GM19452 (cell line): ENCODE results near the gene RBM41.
"Not testable (repeated sequence)": the region's sequence is repeated elsewhere in the genome, so short reads cannot be mapped to it uniquely, and the experiment has no call there.

Experiments used
- ATAC-seq: cut with Tn5 transposase; IDR thresholded peaks from one replicate; pipeline ENCODE4 v1.9.1; 2021; ENCODE audit not compliant: unreplicated experiment

Gene RBM41

DNA sequence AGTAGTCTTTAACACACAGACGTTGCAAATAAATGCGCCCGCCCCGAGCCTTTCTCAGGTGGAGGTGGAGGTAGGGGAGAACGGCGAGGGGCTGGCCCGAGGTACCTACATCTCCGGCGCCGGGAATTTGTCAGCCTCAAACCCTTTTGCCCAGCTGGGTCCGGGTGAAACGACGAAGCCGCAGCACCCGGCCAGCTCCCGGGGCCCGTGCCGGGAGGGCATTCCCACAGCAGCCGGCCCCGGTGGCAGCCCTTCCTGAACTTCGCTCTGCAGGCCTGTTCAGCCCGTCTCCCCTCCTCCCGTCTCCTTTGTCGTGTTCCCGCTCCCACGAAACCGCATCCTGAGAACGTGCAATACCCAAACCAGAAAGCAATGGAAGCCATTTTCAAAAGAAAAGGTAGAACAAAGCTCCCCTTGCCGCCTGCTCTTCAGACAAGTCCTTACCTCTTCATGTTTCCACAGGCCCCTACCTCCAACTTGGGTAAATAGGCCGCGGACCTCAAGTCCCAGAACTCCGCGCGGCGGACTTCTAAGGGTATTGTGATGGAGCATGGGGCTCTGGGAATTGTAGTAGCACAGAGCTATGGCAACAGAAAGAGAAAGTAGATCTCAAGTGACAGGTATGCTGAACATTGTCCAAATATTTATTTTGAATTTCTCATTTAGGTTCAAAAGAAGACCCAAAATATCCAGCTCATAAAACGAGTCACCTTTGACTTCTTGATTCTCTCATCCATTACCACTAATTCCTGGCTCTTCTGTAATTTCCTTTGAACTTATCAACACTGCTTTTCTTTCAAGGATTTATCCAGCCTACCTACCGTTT, at the start of gene RBM41:
RBM41 (minus strand) TSS at position 501 of the 826 bp plus-strand sequence; CDS start at position 452, 49 bp downstream.
- peak; percentile 99 for ATAC-seq

DNA sequence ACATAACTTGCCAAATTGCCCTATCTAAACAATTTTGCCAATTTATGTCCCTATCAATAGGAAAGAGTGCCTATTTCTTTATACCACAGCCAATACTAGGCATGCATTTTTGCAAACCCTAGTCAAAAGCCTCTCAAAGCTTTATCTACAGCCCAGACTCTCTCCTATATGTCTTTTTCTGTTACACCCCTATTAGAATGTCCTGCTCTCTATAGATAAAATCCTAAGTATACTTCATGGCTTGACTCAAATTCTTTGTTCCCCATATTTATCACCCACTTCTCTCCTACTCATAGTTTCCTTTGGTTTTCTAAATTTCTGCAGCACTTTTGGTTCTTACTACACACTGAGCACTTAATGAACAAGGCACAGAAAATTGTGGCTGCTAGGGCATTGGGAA, 49.6 kb upstream of the RBM41 start:
- no peak for ATAC-seq

DNA sequence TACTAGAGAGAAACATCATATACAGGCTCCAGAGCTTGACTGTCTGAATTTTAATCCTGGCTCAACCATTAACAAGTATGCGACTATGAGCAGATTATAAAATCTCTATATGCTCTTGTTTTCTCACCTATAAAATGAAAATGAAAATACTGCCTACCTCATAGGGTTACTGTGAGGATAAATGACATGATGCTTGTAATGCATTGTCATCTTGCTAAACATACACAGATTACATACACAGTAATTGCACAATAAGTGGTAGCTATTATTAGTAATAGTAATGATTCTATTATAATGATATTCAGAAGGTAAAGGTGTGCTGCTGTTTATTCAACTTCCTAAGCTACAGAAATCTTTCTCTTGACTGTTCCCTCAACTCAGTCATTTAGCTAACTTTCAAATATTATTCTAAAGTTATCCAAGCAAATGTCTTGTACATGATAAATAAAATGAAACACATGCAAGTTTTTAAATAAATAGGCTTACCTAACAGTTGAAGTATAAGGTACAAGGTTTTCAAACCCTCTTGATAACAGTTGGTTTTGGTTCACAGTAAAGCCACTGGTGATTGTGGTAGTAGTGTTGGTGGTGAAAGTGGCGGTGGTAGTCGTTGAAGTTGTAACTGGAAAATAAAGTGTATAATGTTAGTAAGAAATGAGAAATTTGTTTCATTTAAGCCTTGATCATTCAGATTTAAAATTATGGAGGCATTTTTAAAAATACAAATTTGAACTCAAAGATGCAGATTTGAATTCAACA, 48.7 kb upstream of the RBM41 start:
- ATAC-seq: no peak

DNA sequence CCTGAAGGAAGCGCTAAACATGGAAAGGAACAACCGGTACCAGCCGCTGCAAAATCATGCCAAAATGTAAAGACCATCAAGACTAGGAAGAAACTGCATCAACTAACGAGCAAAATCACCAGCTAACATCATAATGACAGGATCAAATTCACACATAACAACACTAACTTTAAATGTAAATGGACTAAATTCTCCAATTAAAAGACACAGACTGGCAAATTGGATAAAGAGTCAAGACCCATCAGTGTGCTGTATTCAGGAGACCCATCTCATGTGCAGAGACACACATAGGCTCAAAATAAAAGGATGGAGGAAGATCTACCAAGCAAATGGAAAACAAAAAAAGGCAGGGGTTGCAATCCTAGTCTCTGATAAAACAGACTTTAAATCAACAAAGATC, 39.0 kb upstream of the RBM41 start:
- ATAC-seq: not testable (repeated sequence)

DNA sequence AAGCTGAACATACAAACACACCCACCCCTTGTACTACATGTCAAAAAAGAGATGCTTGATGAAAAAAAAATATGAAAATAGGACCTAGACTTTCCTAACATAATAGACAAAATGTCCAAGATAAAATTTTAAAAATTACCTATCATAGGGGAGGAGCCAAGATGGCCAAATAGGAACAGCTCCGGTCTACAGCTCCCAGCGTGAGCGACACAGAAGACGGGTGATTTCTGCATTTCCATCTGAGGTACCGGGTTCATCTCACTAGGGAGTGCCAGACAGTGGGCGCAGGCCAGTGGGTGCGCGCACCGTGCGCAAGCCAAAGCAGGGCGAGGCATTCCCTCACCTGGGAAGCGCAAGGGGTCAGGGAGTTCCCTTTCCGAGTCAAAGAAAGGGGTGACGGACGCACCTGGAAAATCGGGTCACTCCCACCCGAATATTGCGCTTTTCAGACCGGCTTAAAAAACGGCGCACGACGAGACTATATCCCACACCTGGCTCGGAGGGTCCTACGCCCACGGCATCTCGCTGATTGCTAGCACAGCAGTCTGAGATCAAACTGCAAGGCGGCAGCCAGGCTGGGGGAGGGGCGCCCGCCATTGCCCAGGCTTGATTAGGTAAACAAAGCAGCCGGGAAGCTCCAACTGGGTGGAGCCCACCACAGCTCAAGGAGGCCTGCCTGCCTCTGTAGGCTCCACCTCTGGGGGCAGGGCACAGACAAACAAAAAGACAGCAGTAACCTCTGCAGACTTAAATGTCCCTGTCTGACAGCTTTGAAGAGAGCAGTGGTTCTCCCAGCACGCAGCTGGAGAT, 37.2 kb upstream of the RBM41 start:
- not testable (repeated sequence) for ATAC-seq

DNA sequence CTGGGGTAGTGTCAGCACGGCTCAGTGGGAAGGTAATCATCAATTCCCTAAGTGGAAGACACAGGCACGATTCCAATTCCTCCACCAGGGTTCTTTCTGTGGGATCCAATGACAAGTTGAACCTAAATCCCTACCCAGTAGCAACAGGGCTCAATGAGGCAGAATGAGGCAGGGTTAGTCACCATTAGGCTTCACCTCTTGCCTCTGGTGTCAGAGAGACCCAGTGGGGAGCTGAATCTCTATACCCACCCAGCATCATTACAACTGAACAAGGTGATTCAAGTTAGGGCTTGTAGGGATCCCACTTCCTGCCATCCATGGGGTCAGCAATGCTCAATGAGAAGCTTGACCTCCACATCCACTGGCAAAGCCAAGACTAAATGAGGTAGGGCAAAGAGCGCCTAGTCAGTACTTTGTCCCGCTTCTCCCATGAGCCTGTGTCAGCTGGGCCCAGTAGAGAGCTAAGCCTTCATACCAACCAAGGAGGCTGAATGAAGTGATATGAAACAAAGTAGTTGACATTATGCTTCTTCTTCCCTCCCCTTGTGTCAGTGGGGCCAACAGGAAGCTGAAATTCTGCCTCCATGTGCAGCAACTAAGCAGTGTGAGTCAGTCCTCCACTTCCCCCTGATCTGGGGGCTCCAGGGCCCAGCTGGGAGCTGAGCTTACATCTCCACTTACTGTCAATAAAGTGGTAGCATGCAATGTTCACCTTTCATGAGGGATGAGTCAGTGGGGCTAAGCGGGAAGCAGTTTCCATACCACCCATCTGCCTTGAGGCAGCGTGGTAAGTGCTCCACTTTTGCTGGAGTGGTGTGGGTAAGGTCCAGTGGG, 36.4 kb upstream of the RBM41 start:
- no peak for ATAC-seq

DNA sequence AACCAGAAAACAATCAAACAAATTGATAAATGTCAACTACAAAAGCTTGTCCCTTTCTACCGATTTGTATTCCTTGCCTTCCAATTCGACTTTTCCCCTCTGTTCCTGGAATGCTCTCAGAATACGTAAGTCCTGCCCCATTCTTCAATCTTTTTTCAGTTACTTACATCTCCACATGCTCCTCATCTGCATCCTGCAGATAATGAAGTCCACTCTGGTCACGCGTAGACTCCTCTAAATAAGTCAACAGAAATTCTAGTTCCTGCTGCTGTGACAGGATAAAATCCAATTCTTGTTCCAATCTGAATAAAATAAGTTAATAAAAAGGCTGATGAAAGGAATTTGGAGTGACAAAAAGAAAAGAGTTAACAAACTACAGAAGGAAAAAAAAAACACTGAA, 34.4 kb upstream of the RBM41 start:
- ATAC-seq: no peak

DNA sequence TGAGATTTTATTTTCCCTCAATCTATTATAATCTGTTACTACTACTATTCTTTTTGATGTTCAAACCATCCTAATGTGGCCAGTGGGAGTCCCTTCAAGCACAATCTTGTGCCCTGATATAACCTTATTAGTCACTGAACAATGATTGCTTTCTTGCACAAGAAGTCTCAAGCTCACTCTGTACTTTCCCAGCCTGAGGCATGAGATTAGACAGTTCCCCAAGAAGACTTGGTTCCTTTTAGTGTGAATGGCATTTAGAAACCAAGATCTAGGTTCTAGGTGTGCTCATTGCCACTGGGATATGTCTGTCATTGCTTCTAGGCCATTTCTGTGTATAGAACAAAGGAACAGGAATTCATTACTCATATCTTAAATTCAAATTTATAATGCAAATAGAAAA, 28.0 kb upstream of the RBM41 start:
- ATAC-seq: no peak

DNA sequence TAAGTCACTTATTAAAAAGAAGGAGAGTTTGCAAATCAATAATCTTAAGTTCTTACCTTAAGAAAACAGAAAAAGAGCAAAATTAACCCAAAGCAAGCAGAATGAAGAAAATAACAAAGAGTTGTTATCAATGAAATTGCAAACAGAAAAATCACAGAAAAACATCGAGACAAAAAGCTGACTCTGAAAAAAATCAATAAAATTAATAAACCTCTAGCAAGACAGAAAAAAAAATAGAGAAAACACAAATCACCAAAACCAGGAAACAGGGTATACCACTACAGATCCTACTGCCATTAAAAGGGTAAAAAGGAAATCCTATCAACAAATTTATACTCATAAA, 17.3 kb upstream of the RBM41 start:
- no peak for ATAC-seq

DNA sequence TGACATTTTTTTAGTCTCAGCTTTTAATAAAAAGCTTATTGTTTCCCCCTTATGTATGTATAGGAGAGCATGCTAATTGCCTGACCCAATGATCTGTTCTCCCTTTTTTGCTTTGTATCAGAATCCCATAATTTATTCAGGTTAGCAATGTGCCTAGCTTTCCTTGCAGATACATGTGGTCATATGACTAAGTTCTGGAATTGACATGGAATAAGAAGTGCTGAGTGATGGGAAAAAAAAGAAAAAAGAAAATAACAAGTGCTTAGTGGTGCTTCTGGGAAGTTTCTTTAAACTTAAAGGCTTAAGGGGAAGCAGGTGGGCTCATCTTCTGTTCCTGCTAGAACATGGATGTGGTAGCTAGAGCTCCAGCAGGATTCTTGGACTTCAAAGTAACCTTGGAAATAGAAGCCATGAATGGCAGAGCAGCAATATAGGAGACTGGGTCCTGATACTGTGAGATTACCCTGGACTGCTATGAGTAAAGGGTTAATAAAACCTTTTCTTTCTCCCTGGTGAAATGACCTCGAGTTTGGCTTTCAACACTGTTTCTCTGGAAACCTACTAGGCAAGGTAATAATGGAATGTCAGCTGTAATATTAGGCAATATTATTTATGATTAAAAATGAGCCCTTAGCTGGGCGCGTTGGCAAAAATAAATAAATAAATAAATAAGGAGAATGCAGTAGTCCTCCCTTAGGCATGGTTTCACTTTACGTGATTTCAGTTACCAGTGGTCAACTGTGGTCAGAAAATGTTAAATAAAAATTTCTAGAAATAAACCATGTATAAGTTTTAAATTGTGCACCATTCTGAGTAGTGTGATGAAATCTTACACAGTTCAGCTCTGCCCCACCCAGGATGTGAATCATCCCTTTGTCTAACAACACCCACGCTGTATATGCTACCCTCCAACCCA, 16.7 kb upstream of the RBM41 start:
- ATAC-seq: peak; percentile 86

DNA sequence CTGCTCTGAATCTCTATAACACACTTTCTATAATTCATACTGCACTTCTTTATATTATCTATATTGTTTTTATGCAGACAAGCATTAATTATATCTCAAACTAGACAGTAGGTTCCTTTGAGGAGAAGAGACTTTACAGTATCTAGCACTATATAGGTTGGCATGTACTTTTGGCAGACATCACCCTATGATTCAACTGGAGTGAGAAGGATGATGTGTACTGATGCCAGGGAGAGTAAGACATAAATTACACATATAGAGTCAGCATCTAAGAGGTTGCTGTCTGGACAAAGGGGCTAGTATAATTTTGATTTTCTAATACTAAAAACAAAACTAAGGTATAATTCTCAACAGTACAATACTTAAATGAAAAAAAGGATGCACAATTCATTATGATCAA, 5.1 kb upstream of the RBM41 start:
- ATAC-seq: no peak

DNA sequence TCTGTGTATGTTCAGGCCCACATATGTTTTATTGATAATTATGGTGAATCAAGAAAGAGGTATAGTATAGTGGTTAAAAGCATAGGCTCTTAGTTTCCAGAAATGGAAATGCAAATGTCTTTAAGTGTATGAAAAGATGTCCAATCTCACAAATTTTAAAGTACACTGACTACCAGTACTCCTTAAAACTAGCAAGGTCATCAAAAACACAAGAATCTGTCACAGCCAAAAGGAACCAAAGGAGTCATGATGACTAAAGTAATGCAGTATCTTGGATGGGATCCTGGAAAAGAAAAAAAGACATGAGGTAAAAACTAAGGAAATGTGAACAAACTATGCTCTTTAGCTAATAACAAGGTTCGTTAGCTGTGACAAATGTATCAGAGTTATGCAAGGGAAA, 661 bp upstream of the RBM41 start:
- no peak for ATAC-seq

DNA sequence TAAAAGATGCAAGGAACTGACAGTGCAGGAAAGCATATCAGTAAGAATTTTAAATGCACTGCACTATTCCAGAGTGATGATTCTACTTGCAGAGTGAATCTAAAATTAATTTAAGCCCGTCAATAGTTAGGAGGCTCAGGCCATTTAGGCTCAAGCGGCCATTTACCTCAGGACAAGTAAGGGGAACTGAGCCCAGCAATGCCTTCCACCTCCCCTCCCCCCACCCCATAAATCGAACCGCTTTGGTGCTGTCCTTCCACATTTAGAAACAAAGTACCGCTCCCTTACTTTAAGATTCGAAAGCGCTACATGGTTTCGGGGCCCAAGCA, 665 bp downstream of the RBM41 start:
- no peak for ATAC-seq

DNA sequence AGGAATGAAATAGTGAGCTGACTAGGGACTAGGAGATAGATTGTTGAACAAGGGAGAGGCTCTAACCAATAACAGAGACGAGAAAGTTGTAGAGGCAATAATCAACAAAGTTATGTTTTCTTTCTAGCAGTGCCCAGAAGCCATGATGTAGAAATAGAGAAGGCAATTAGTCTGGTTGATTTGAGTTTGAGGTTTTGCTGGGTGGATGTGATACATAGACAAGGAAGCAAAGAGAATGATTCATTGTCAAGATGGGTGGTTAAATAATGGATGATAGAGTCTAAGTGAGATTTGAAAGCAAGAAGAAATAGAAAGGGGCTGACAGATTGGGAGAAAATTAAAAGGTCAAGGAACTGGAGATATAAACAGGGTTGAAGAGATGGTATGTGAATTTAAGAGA, 11.2 kb downstream of the RBM41 start:
- no peak for ATAC-seq

DNA sequence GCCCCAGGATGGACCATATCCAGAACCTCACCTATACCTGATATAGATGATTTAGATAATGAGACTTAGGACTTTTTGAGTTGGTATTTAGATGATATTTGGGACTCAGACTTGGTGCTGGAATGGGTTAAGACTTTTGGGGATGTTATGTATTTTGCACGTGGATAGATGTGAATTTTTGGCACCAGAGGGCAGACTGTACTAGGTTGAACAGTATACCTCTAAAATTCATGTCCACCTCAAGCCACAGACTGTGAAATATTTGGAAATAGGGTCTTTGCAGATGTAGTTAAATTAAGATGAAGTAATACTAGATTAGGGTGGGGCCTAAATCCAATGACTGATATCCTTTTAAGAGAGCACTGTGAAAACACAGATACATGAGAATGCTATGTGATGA, 15.6 kb downstream of the RBM41 start:
- no peak for ATAC-seq

DNA sequence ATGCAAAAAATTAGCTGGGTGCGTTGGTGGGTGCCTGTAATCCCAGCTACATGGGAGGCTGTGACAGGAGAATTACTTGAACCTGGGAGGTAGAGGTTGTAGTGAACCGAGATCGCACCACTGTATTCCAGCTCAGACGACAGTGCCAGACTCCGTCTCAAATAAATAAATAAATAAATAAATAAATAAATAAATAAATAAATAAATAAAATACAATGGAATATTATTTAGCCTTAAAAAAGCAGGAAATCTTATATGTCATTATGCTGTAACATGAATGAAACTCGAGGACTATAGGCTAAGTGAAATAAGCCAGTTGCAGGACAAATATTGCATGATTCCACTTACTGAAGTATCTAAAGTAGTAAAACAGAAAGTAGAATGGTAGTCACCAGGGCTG, 42.5 kb downstream of the RBM41 start:
- ATAC-seq: no peak

DNA sequence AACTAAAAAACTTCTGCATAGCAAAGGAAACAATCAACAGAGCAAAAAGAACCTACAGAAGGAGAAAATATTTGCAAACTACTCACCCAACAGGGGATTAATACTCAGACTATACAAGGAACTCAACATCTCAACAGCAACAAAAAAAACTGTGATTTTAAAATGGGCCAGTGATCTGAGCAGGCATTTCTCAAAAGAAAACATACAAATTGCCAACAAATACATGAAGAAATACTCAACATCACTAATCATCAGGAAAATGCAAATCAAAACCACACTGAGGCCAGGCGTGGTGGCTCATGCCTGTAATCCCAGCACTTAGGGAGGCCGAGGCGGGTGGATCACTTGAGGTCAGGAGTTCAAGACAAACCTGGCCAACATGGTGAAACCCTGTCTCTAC, 60.9 kb downstream of the RBM41 start:
- ATAC-seq: not testable (repeated sequence)

DNA sequence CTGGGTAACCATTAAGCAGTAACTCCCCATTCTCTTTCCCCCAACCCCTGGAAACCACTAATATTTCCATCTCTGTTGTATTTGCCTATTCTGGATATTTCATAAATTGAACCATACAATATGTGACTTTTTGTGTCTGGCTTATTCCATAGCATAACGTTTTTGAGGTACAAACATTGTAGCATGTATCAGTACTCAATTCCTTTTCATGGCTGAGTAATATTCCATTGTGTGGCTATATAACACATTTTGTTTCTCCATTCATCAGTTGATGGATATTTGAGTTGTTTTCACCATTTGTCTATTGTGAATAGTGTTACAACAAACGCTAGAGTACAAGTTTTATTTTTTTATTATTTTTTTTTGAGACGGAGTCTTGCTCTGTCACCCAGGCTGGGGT, 63.6 kb downstream of the RBM41 start:
- no peak for ATAC-seq

DNA sequence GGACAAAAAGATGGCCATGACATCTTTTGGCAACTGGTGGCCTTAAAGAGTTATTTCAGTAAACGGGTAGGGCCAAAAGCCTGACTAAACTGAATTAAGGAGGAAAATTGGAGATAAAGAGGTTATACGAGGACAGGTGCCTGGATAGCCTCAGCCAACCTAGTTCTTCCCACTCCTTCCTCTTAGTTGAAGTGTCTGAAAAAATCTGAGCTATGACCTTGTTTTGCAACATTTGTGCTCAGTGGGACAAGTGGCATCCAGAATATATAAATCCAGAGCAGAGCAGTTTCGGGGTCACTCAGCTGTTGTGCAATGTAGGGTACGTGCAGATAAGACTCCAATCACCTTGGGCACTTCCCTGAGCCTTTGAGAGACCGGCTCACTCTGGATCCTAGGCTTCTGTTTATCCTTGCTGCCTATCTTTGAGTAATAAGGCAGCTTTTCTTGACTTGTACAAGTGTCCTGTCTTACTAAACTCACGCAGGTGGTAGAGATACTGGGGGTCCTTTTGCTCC, 68.4 kb downstream of the RBM41 start:
- no peak for ATAC-seq

DNA sequence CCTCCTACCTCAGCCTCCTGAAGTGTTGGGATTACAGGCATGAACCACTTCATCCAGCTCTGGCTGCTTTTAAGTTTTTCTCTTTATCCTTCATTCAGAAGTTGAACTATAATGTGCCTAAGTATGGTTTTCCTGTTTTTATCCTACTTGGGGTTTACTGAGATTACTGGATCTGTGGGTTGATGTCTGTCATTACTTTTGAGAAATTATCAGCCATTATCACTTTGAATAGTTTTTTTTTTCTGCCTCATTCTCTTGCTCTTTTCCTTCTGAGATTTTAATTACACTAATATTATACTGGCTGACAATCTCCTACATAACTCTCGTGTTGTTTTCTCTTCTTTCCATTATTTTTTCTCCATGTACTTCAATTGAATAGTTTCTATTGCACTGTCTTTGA, 71.0 kb downstream of the RBM41 start:
- ATAC-seq: no peak
